Glutamatergic neuron (in vitro differentiated cells): Measurements from ENCODE around the gene RAP1GAP2. TPM values are rescaled to one million over a fixed set of nuclear protein-coding genes. Genes with fewer than 3 reads are reported as not detected.

Source experiments
- DNase-seq: peaks from one replicate; pipeline ENCODE4 v3.0.0; 2022
- H3K27ac Mint-ChIP-seq: one replicate; pipeline ENCODE4 v1.8.0; 2020; ENCODE audit warnings: mild to moderate bottlenecking, mixed read lengths, inconsistent platforms; ENCODE audit not compliant: unreplicated experiment
- H3K27me3 Mint-ChIP-seq: one replicate; pipeline ENCODE4 v1.8.0; 2020; ENCODE audit warnings: mild to moderate bottlenecking, moderate library complexity, mixed read lengths, inconsistent platforms; ENCODE audit not compliant: unreplicated experiment
- H3K36me3 Mint-ChIP-seq: one replicate; pipeline ENCODE4 v1.8.0; 2020; ENCODE audit warnings: mild to moderate bottlenecking, mixed read lengths, inconsistent platforms; ENCODE audit not compliant: unreplicated experiment
- H3K4me1 Mint-ChIP-seq: one replicate; pipeline ENCODE4 v1.8.0; 2020; ENCODE audit warnings: mild to moderate bottlenecking, low read depth, mixed read lengths, inconsistent platforms; ENCODE audit not compliant: unreplicated experiment
- H3K4me3 Mint-ChIP-seq: one replicate; pipeline ENCODE4 v1.8.0; 2020; ENCODE audit warnings: mild to moderate bottlenecking, mixed read lengths, inconsistent platforms; ENCODE audit not compliant: unreplicated experiment
- H3K9me3 Mint-ChIP-seq: one replicate; pipeline ENCODE4 v1.8.0; 2020; ENCODE audit warnings: mild to moderate bottlenecking, moderate library complexity, mixed read lengths, inconsistent platforms; ENCODE audit not compliant: unreplicated experiment
- CTCF ChIP-seq: fragments of 200-600 bp; sonication (generic); IDR thresholded peaks from one replicate; pipeline ENCODE4 v1.5.0; 2021; ENCODE audit not compliant: partially characterized antibody, unreplicated experiment
- total RNA-seq: library from RNA; stranded (reverse); fragmentation: NEBNext Ultra II Directional; extraction: Animal tissue kit (Norgen Biotek cat#: 25700); gene quantifications from one replicate; pipeline ENCODE4 v1.2.1, GENCODE V29; 2021; ENCODE audit not compliant: unreplicated experiment

RAP1GAP2 gene
- total RNA-seq, 1 donor from 2014 or later: 86.0 TPM

GRCh38 chr17:2949469-2950044 is 153.3 kb downstream of the RAP1GAP2 start:
- Mint-ChIP-seq H3K27ac (no peak overlapping the region), H3K4me3 (no peak overlapping the region), H3K27me3 (peaks cover 7% of the 10 kb centered on the region), H3K36me3 (no peaks in the 10 kb centered on the region), H3K4me1 (peaks cover 6% of the 10 kb centered on the region), H3K9me3 (peaks cover 4% of the 10 kb centered on the region)
- TF ChIP-seq CTCF: no peak
- DNase-seq: no peak

DNA sequence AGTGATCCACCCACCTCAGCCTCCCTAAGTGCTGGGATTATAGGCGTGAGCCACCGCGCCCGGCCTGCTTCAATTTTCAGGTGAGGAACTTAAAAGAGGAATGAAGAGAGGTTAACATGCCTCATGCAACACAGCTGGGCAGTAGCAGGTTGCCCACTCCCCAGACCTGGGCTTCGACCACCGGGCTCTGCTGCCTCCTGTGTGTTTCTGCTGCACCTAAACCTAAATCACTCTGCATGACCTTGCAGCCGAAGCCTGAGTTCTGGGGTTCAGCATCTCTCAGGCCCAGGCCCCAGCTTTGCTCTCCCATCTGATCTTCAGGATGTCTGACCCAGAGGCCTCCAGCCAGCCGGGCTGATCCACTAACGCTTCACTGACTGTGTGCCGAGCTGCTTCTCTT is 154.6 kb downstream of the RAP1GAP2 start:
- no peak for DNase-seq
- H3K4me3 Mint-ChIP-seq: no peak overlapping the region
- TF ChIP-seq CTCF: no peak
- peaks cover 7% of the 10 kb centered on the region for H3K27me3 Mint-ChIP-seq
- peaks cover 4% of the 10 kb centered on the region for H3K9me3 Mint-ChIP-seq
- peaks cover 15% of the 10 kb centered on the region for H3K4me1 Mint-ChIP-seq
- H3K27ac Mint-ChIP-seq: no peak overlapping the region
- no peaks in the 10 kb centered on the region for H3K36me3 Mint-ChIP-seq

DNA sequence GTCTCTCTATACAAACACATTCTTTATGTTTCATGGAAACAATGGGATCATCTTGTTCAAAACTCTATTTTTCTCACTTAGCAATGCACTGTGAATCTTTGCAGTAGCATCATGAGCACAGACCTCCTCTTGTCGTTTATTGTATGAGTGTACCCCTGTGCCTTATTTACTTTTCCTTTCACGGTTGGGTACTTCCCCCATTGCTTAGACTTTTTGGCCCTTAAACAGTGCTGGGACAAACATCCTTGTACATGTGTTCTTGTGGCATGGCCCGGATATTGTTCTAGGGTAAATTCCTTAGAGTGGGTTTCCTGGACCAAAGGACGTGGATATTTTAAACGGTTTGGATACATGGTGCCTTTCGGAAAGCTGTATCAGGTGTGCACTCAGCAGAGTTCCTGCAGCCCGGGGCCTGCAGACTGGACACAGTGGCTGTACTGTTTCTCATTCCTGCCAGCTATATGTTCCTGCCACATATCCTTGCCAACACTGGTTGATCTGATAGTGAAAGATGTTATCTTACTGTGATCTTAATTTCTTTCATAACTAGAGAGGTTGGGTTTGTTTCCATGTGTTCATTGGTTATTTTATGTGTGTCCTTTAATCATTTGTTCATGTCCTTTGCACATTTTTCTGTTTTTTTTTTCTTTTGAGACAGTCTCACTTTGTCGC is 156.1 kb downstream of the RAP1GAP2 start:
- Mint-ChIP-seq H3K4me3 (no peak overlapping the region), H3K9me3 (peaks cover 6% of the 10 kb centered on the region), H3K36me3 (no peaks in the 10 kb centered on the region), H3K27me3 (peaks cover 4% of the 10 kb centered on the region), H3K4me1 (peaks cover 24% of the 10 kb centered on the region), H3K27ac (no peak overlapping the region)
- DNase-seq: no peak
- TF ChIP-seq CTCF: no peak

- no peaks in the 10 kb centered on the region for H3K36me3 Mint-ChIP-seq
- TF ChIP-seq CTCF: no peak
- DNase-seq: no peak
- no peak overlapping the region for H3K27ac Mint-ChIP-seq
- H3K27me3 Mint-ChIP-seq: peaks cover 8% of the 10 kb centered on the region
- no peak overlapping the region for H3K4me3 Mint-ChIP-seq
- peaks cover 3% of the 10 kb centered on the region for H3K9me3 Mint-ChIP-seq
- peaks cover 29% of the 10 kb centered on the region for H3K4me1 Mint-ChIP-seq
These were observed 158.7 kb downstream of the RAP1GAP2 start for GRCh38 chr17:2954898-2955445.
